Fibroblast of skin of left quadriceps (primary cell): Measurements from ENCODE around the gene CR1L.
"Not testable (repeated sequence)": the region's sequence is repeated elsewhere in the genome, so short reads cannot be mapped to it uniquely, and the experiment has no call there.

Experiments
- DNase-seq, 2 experiments: peaks; one replicate each; pipeline ENCODE4 v3.0.0-alpha.2; 2013; ENCODE audit warnings: low read depth in 2 of 2

Gene CR1L

DNA sequence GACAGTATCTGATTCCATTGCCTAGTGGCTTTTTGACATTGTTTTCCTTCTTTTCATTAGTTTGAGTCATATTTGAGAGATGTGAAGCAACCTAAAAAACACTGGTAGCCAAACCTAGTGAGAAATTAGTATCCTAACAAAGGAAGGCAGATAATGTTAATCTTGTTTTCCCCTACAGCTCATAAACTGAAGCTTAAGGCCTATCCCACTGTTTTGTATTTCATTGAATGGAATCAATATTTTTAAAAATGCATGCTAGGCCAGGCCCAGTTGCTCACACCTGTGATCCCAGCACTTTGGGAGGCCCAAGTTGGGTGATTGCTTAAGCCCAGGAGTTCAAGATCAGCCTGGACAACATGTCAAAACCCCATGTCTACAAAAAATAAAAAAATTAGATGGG is 1.2 kb downstream of the CR1L start:
- DNase-seq = no peak

GRCh38 chr1:207646944-207647579 is 2.1 kb downstream of the CR1L start:
- DNase-seq = no peak

DNA sequence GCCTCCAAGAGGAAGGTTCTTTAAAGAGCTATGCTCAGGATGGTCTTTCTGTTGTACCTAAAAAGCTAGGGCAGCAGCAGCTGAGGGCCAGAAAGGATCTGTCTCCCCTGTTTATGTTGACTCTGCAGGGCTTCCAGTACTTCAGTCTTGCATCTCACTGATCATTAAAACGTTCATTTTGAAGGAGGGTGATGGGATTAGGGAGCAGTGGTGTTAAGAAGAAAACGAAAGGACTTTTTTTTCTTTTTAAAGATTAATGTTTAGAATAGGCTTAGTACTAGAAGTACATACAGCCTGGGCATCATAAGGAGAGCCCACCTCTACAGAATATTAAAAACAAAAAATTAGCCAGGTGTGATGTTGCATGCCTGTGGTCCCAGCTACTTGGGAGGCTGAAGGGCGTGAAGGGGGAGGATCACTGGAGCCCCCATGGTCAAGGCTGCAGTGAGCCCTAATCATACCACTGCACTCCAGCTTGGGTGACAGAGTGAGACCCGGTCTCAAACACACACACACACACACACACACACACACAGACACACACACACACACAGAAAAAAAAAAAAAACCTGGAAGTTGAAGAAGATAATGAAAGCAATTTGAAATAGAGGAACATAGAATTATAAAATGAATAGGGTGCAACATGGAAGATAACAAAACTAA is 2.9 kb downstream of the CR1L start:
- DNase-seq = no peak

DNA sequence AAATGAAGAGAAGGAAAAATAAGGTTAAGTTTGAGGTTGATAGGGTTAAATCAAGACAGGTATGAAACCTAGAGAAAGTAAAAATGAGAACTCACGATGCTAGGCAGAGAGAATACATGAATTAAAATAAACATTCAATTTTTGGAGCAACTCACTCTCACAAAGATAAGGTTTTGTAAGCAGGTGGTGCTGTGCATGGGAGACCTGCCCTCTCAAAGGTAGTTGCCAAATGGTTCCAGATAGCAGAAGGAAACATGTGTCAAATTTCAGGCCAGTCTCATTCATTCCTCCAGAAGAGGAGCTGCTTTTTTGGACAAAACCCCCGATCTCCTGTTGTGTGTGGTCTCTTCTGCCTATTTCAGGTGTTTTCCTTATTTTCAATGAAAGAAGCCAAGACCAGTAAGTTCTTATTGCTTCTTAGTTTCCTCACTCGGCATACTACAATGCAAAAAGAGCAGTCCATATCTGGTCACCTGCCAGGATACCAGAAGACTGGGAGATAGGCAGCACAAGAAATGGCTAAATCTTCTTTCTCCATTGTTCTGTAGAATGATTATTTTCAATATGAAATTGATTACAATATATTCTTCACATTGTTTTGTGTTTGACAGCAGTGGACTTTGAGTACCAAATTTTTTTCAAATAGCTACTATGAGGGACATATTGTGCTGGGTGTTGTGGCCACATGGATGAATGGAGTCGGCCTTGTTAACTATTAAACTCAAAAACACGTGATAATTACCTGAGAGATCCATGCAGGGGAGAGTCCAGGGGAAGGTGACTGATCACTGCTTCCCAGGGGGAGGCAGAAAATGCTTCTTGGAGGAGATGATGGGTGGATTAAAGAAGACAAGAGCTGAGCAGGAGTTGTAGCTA is 3.6 kb downstream of the CR1L start:
- DNase-seq = no peak

GRCh38 chr1:207649210-207649753 is 4.3 kb downstream of the CR1L start:
- DNase-seq = no peak

- no peak for DNase-seq
These were observed 5.1 kb downstream of the CR1L start for GRCh38 chr1:207649865-207650580.

GRCh38 chr1:207651583-207651982 is 6.7 kb downstream of the CR1L start:
- no peak for DNase-seq

DNA sequence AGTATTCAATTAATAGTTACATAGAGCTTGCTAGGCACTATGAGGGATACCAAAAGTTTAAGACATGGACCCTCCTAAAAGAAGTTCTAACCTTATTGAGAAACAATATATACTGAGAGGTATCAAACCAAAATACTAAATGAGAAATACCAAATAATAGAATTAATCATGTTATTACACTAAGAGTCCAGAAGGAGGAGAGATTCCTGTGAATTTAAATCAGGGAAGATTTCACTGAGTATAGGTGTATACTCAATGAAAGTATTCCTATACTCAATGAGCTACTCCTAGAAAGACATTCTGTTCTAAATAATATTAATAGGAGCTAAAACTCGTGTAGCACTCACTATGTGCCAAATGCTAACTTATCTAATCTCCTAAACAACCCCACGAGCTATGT is 9.4 kb downstream of the CR1L start:
- DNase-seq = no peak

DNA sequence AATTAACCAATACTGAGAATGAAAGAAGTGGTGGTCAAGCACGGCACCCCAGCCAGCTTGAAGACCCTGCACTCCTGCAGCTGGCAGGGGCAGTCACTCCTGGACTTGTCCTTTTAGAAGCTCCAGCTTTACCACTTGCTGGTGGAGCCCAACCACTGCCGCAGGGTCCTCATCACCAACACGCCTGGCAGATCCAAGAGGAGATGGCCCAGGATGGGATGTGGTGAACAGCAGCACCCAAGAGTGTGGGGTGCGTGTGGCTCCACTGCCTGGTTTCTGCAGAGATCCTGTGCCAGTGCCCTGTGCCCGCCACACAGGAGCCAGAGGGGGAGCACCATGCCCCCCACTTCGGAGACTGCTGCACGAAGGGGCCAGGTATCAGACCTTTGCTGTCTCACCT is 13.5 kb downstream of the CR1L start:
- DNase-seq = no peak

DNA sequence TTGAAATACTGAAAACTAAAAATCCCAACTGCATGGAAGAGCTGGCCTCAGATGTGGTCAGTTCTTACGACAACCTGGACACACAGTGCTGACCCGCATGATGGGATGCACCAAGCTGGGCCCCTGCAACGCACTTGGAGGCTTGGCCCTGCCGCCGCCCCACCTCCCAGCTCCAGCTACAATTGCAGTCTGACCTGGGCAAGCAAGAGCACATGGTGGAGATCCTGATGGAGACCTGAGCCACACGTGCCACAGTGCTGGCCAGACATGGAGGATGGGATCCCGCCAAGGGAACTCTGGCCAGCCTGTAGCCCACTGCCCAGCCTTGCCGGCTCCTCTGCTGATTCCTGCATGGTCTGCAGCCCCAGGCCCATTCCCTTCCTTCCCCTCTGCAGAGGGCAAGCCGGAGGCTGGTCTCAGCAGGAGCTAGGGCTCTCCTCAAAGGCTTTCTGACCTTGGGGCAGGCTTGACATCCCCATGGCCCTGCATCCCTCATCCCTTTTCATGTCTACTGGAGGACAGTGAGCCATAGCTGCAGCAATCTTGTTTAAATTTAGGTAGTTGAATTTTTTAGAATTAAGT is 14.1 kb downstream of the CR1L start:
- DNase-seq = no peak

- DNase-seq = no peak
These were observed 14.7 kb downstream of the CR1L start for GRCh38 chr1:207659545-207660153.

DNA sequence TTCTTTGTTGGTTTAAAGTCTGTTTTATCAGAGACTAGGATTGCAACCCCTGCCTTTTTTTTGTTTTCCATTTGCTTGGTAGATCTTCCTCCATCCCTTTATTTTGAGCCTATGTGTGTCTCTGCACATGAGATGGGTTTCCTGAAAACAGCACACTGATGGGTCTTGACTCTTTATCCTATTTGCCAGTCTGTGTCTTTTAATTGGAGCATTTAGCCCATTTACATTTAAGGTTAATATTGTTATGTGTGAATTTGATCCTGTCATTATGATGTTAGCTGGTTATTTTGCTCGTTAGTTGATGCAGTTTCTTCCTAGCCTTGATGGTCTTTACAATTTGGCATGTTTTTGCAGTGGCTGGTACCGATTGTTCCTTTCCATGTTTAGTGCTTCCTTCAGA is 16.5 kb downstream of the CR1L start:
- DNase-seq = not testable (repeated sequence)

DNA sequence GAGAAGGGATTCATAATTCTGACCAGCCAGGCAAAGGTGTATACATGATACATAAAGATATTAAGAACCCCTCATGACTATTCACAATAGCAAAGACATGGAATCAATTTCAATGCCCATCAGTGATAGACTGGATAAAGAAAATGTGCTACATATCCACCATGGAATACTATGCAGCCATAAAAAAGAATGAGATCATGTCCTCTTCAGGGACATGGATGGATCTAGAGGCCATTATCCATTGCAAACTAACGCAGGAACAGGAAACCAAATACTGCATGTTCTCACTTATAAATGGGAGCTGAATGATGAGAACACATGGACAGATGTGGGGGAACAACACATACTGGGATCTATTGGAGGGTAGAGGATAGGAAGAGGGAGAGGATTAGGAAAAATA is 21.4 kb downstream of the CR1L start:
- DNase-seq = no peak

DNA sequence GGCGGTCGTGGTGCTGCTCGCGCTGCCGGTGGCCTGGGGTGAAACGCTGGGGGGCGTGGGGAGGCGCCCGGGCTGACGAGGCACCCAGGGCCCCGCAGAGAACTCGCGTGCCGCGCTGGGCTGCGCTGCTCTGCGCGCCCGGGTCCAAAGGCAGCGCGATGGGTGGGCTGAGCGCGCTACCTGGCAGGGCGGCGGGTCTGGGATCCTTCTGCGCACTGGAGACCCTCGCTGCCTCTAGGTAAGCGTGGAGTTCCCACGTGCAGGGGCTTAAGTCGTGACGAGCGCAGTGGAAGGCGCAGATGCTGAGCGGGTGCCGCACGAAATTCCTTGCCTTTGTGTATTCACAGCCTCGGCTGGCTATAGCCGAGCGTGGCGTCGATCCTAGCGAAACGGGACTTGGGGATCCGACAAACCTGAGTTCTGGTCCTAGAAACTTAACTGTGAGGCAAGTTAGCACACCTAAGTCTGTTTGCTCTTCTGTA is 24.6 kb downstream of the CR1L start:
- DNase-seq = no peak

GRCh38 chr1:207670192-207670591 is 25.3 kb downstream of the CR1L start:
- DNase-seq = no peak

GRCh38 chr1:207670997-207671396 is 26.1 kb downstream of the CR1L start:
- no peak for DNase-seq

DNA sequence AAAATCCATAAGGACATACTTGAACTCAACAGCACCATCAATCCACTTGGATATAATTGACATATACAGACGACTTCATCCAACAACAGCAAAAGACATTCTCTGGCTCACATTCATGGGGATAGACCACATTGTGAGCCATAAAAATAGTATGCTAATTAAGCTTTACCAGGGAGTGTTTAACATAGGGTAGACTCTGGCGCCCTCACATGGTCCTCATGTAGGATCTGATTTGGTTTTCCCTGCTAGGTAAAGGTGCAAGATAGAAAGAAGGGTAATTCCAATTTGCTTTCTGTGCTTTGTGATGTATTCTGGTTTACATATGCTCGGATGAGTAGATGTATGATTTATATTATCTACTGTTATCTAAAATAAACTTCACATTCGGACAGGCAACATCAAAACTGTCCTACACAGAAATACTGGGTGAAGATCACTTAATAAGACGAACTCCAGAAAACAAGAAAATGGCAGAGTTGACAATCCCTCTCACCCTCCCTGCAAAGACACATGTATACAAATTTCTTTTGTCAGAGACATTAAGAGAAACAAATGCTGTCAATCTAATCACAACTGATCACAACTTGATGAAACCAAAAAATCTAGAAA is 27.7 kb downstream of the CR1L start:
- DNase-seq = peak; percentile 30 to 48

GRCh38 chr1:207673399-207673798 is 28.5 kb downstream of the CR1L start:
- DNase-seq = no peak

GRCh38 chr1:207676153-207676552 is 31.2 kb downstream of the CR1L start:
- no peak for DNase-seq

DNA sequence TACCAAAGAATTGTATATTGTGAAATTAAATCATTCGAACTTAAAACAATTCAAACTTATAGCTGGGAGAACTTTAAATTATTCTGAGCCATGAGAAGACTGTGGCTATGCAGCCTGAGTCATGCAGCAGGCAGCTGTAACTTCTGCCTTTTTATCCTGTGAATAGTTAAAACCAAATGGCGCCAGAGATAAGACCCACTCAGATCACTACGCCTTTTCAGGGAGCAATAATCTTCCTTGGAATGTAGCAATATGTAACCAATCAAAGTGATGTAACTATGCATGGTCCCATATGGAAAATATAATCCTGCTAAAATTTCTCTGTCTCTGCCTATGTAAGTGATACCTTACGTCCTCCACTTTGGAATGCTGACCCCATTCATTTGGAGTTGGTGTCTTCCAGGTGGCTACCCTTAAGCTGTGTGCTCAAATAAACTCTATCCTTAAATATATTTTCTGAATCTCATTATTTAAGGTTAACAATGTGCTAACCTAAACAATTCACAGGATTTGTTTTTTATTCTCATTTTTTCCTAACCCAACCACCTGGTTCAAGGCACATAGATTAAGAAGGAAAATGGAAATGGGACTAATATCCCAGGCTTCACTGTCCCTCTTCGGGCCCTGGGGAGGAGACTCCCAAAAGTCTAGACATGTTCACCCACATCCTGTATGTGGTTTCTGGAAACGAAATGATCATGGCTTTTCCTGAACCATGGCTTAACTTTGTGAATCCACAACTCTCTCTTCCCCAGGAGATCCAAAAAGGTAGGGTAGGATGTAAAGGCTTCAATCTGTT is 35.9 kb downstream of the CR1L start:
- peak; percentile 92 to 94 for DNase-seq
